ENCODE data around the gene DNAI4. TPM values are rescaled to one million over a fixed set of nuclear protein-coding genes. Genes with fewer than 3 reads are reported as not detected.
"Not testable (repeated sequence)": the region's sequence is repeated elsewhere in the genome, so short reads cannot be mapped to it uniquely, and the experiment has no call there.

DNAI4 gene
- total RNA-seq, 4 donors from 2014 or later, result 0.49 to 10.1 (median 4.7) TPM

GRCh38 chr1:66920543-66920942 lies 4.1 kb downstream of the DNAI4 start:
- Histone ChIP-seq H3K27me3 (no peaks in the 10 kb centered on the region), H3K27ac (no peak overlapping the region), H3K9me3 (no peaks in the 10 kb centered on the region), H3K4me3 (no peak overlapping the region), H3K36me3 (no peaks in the 10 kb centered on the region), H3K4me1 (peaks cover 2 to 15% (median 7%) of the 10 kb centered on the region in 3 donors)
- no peak for ATAC-seq
- no peak for TF ChIP-seq POLR2A (IDR thresholded peaks at IDR 0.05)
- no peak for TF ChIP-seq CTCF (IDR thresholded peaks at IDR 0.05)
- TF ChIP-seq EP300 (IDR thresholded peaks at IDR 0.05), result no peak
- TF ChIP-seq POLR2AphosphoS5 (IDR thresholded peaks at IDR 0.05), result no peak
- 100% methylated on average over 1 of the region's 2 CpGs; no CpG with 5 or more reads in 1 of the 2 donors for WGBS, 2 donors (ENCODE audit: low coverage in 1 of 2)

- WGBS, 2 donors (ENCODE audit: low coverage in 1 of 2), result no CpG with 5 or more reads among the region's 3 CpGs
- H3K27ac ChIP-seq, result no peak overlapping the region
- no peaks in the 10 kb centered on the region for H3K9me3 ChIP-seq
- H3K36me3 ChIP-seq, result no peaks in the 10 kb centered on the region
- ATAC-seq, result no peak
- H3K4me3 ChIP-seq, result no peak overlapping the region
- no peaks in the 10 kb centered on the region for H3K27me3 ChIP-seq
- peaks cover 2 to 15% (median 7%) of the 10 kb centered on the region in 3 donors for H3K4me1 ChIP-seq
- TF ChIP-seq POLR2A (IDR thresholded peaks at IDR 0.05), result no peak
- no peak for TF ChIP-seq POLR2AphosphoS5 (IDR thresholded peaks at IDR 0.05)
- no peak for TF ChIP-seq EP300 (IDR thresholded peaks at IDR 0.05)
- TF ChIP-seq CTCF (IDR thresholded peaks at IDR 0.05), result no peak
These were observed 4.8 kb downstream of the DNAI4 start for GRCh38 chr1:66919828-66920227.

- H3K36me3 ChIP-seq, result no peaks in the 10 kb centered on the region
- H3K27me3 ChIP-seq, result no peaks in the 10 kb centered on the region
- no peaks in the 10 kb centered on the region for H3K9me3 ChIP-seq
- TF ChIP-seq POLR2AphosphoS5 (IDR thresholded peaks at IDR 0.05), result no peak
- TF ChIP-seq CTCF (IDR thresholded peaks at IDR 0.05), result no peak
- TF ChIP-seq POLR2A (IDR thresholded peaks at IDR 0.05), result no peak
- no peak for TF ChIP-seq EP300 (IDR thresholded peaks at IDR 0.05)
- WGBS, 2 donors (ENCODE audit: low coverage in 1 of 2), result 86 to 100% methylated on average over 1 of the region's 1 CpG
- peaks cover 2 to 13% (median 6%) of the 10 kb centered on the region in 3 donors for H3K4me1 ChIP-seq
- no peak for ATAC-seq
- no peak overlapping the region for H3K27ac ChIP-seq
- H3K4me3 ChIP-seq, result no peak overlapping the region
These were observed 5.6 kb downstream of the DNAI4 start for GRCh38 chr1:66919063-66919462.

GRCh38 chr1:66917476-66917875 lies 7.2 kb downstream of the DNAI4 start:
- ATAC-seq, result no peak
- H3K27ac ChIP-seq, result no peak overlapping the region
- H3K4me3 ChIP-seq, result no peak overlapping the region
- no peaks in the 10 kb centered on the region for H3K4me1 ChIP-seq
- TF ChIP-seq EP300 (IDR thresholded peaks at IDR 0.05), result no peak
- TF ChIP-seq POLR2AphosphoS5 (IDR thresholded peaks at IDR 0.05), result no peak
- no peak for TF ChIP-seq POLR2A (IDR thresholded peaks at IDR 0.05)
- TF ChIP-seq CTCF (IDR thresholded peaks at IDR 0.05), result no peak
- no peaks in the 10 kb centered on the region for H3K27me3 ChIP-seq
- WGBS, 2 donors (ENCODE audit: low coverage in 1 of 2), result 93 to 100% methylated on average over 1 of the region's 1 CpG
- H3K36me3 ChIP-seq, result no peaks in the 10 kb centered on the region
- no peaks in the 10 kb centered on the region for H3K9me3 ChIP-seq

- Histone ChIP-seq H3K27me3 (no peaks in the 10 kb centered on the region), H3K9me3 (no peaks in the 10 kb centered on the region), H3K4me1 (no peaks in the 10 kb centered on the region), H3K4me3 (no peak overlapping the region), H3K36me3 (no peaks in the 10 kb centered on the region), H3K27ac (no peak overlapping the region)
- TF ChIP-seq POLR2A (IDR thresholded peaks at IDR 0.05) (no peak), CTCF (IDR thresholded peaks at IDR 0.05) (no peak), EP300 (IDR thresholded peaks at IDR 0.05) (no peak), POLR2AphosphoS5 (IDR thresholded peaks at IDR 0.05) (no peak)
- ATAC-seq, result no peak
- WGBS, 2 donors (ENCODE audit: low coverage in 1 of 2), result 41 to 52% methylated on average over 2 of the region's 2 CpGs
These were observed 8.3 kb downstream of the DNAI4 start for GRCh38 chr1:66916320-66916719.

GRCh38 chr1:66915203-66915602 lies 9.5 kb downstream of the DNAI4 start:
- H3K27ac ChIP-seq, H3K27me3 ChIP-seq, H3K4me1 ChIP-seq, H3K4me3 ChIP-seq, H3K36me3 ChIP-seq, H3K9me3 ChIP-seq, ATAC-seq: not testable (repeated sequence)
- WGBS, 2 donors (ENCODE audit: low coverage in 1 of 2), result 100% methylated on average over 1 of the region's 1 CpG
